Activated CD4-positive, alpha-beta T cell treated with anti-CD3 and anti-CD28 coated beads, Interleukin-2, amount 10 ng/mL, durations not matched to agents 24 days and 14 days (primary cell): ENCODE data around the gene ADARB2. TPM values are rescaled to one million over a fixed set of nuclear protein-coding genes. Genes with fewer than 3 reads are reported as not detected.

Source experiments
- DNase-seq: peaks from one replicate; pipeline ENCODE4 v3.0.0; 2022
- H3K27ac Mint-ChIP-seq: one replicate; pipeline ENCODE4 v1.8.0; 2022; ENCODE audit warnings: mild to moderate bottlenecking, mixed read lengths
- H3K27me3 Mint-ChIP-seq: one replicate; pipeline ENCODE4 v1.8.0; 2022; ENCODE audit warnings: mixed read lengths
- H3K36me3 Mint-ChIP-seq: one replicate; pipeline ENCODE4 v1.8.0; 2022; ENCODE audit warnings: low read depth, mild to moderate bottlenecking, mixed read lengths
- H3K4me1 Mint-ChIP-seq: one replicate; pipeline ENCODE4 v1.8.0; 2021; ENCODE audit warnings: mixed read lengths
- H3K4me3 Mint-ChIP-seq: one replicate; pipeline ENCODE4 v1.8.0; 2022; ENCODE audit warnings: mild to moderate bottlenecking, moderate library complexity, mixed read lengths
- H3K9me3 Mint-ChIP-seq: one replicate; pipeline ENCODE4 v1.8.0; 2021; ENCODE audit warnings: mixed read lengths
- intact Hi-C: fragments of 100-400 bp; cut with micrococcal nuclease; formaldehyde crosslinking; loops from one replicate; pipeline ENCODE4 v1.15.1; 2023
- total RNA-seq: library from RNA; stranded (reverse); gene quantifications from 2 replicates; pipeline ENCODE4 v1.2.3, GENCODE V29; 2022

Gene ADARB2
- total RNA-seq, 1 donor from 2014 or later: not detected

DNA sequence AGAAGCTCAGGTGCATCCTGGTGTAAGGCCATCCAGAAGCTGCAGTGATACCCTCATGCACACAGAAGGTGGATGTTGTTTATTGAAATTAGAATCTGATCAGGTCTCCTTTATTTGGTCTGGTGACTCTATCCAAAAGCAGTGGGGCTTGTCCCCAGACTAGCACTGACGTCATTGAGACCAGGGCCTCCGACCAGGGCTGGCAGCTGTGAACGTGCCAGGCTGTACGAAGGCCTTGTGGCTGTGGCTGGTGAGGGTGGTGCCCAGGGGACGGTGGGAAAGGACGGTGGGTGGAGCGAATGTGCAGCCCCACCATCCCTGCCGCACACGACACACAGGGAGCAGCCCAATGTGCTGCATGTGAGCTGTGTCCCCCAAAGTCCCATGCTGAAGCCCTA lies 160.0 kb downstream of the ADARB2 start:
- Mint-ChIP-seq H3K27me3 (no peaks in the 10 kb centered on the region), H3K27ac (no peak overlapping the region), H3K36me3 (no peaks in the 10 kb centered on the region), H3K9me3 (no peaks in the 10 kb centered on the region), H3K4me1 (no peaks in the 10 kb centered on the region), H3K4me3 (no peak overlapping the region)
- no peak for DNase-seq
- intact Hi-C loops: no loop called here

DNA sequence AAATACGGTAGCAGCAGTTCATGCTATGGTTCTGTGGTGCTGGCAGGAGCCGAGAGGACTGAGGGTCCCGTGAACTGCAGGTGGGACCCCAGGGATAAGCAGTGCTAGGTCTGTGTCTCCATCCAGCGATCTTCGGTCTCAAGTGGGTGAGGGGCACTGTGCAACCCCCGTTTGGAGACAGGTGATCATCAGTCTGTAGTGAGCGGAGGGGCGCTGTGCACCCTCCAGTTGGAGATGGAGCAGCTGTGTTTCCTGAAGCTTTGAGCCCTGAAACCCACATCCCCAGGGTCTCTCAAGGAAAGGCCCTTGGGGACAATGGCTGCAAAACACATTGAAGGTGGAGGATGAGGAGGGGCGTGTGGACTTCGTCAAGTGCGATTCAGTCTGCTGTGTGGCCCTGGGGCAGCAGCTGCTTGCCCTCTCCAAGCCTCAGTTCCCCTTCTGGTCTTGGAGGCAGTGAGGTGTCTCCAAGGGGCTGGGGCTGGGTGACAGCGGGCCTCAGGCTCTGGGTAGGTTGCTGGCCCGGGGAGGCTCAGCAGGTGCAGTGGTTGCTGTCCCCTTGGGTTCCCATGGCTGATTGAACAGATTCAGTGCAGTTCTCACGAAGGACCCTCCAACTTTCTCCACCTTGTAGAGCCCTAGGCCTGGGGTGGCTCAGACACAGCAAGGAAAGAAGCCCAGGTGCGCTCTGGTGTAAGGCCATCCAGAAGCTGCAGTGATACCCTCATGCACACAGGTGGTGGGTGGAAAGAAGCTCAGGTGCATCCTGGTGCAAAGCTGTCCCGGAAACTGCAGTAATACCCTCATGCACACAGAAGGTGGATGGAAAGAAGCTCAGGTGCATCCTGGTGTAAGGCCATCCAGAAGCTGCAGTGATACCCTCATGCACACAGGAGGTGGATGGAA lies 160.6 kb downstream of the ADARB2 start:
- no peaks in the 10 kb centered on the region for H3K36me3 Mint-ChIP-seq
- no peaks in the 10 kb centered on the region for H3K4me1 Mint-ChIP-seq
- no peak overlapping the region for H3K4me3 Mint-ChIP-seq
- DNase-seq: no peak
- H3K9me3 Mint-ChIP-seq: peaks cover 5% of the 10 kb centered on the region
- H3K27ac Mint-ChIP-seq: no peak overlapping the region
- no peaks in the 10 kb centered on the region for H3K27me3 Mint-ChIP-seq
- intact Hi-C loops: no loop called here

DNA sequence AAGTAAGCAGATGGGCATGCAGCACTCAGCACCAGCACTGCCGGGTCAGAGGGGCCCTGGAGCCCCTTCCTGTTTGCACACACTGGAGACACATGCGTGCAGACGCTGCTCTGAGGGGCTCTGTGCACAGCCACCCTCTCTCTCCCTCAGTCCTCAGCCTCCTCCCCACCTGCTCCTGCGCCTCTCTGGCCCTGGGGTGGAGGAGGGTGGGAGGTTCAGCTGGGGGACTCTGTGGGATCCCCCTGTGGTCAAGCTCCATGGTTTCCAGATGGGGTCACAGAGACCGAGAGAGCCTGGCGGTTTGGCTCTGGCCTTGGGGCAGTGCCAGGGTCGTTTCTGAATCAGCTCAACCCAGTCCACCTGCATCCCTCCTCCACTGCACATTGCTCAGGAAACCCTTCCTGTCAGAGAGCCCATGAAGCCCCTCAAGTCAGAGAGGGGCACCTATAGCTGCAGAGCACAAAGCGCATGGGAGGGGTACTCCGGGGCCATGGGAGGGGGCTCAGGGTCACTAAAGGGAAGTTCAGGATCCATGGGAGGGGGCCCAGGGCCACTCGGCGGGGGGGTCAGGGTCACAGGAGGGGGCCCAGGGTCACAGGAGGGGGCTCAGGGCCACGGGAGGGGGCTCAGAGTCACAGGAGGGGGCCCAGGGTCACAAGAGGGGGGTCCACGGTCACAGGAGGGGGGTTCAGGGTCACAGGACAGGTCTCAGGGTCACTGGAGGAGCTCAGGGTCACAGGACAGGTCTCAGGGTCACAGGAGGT lies 161.7 kb downstream of the ADARB2 start:
- no peak for DNase-seq
- intact Hi-C loops: no loop called here
- Mint-ChIP-seq H3K27ac (no peak overlapping the region), H3K9me3 (peaks cover 9% of the 10 kb centered on the region), H3K4me3 (no peak overlapping the region), H3K27me3 (no peaks in the 10 kb centered on the region), H3K36me3 (no peaks in the 10 kb centered on the region), H3K4me1 (no peaks in the 10 kb centered on the region)

DNA sequence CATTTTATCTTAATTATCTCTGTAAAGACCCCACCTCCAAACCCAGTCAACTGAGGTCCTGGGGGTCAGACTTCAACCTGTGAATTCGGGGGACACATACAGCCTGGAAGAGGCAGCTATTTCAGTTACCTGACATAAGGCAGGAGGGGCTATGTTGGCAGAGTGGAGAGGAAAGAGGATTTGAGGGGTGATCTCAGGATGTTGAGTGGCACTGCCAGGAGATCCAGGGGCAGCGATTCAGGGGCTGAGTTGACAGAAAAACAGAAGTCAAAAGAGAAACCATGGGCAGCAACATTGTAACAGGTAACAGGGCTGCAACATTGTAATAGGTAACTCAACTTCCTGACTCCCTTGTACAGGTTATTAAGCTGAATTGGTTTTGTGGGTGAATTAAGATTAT lies 162.6 kb downstream of the ADARB2 start:
- H3K9me3 Mint-ChIP-seq: peaks cover 9% of the 10 kb centered on the region
- no peaks in the 10 kb centered on the region for H3K36me3 Mint-ChIP-seq
- H3K27ac Mint-ChIP-seq: no peak overlapping the region
- intact Hi-C loops: no loop called here
- no peak for DNase-seq
- H3K27me3 Mint-ChIP-seq: no peaks in the 10 kb centered on the region
- no peak overlapping the region for H3K4me3 Mint-ChIP-seq
- no peaks in the 10 kb centered on the region for H3K4me1 Mint-ChIP-seq

DNA sequence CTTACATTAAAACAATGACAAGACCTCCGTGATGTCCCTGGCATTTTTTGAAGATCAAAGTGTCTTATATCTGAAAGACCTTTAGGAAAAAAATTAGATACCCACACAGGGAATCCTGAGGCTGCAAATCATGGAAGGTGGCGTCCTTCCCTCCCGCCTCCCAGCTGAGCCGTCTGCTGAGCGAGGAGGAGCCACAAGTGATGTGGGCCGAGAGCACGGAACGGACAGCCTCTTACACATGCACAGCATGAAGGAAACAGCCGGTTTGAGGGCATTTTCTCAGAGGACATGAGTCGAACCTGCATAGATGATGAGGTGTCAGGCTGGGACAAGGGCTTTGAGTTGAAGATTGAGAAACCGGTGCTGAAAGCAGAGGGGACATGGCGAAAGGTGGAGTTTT lies 163.3 kb downstream of the ADARB2 start:
- Mint-ChIP-seq H3K27me3 (no peaks in the 10 kb centered on the region), H3K9me3 (peaks cover 9% of the 10 kb centered on the region), H3K4me1 (no peaks in the 10 kb centered on the region), H3K27ac (no peak overlapping the region), H3K4me3 (no peak overlapping the region), H3K36me3 (no peaks in the 10 kb centered on the region)
- intact Hi-C loops: no loop called here
- no peak for DNase-seq

DNA sequence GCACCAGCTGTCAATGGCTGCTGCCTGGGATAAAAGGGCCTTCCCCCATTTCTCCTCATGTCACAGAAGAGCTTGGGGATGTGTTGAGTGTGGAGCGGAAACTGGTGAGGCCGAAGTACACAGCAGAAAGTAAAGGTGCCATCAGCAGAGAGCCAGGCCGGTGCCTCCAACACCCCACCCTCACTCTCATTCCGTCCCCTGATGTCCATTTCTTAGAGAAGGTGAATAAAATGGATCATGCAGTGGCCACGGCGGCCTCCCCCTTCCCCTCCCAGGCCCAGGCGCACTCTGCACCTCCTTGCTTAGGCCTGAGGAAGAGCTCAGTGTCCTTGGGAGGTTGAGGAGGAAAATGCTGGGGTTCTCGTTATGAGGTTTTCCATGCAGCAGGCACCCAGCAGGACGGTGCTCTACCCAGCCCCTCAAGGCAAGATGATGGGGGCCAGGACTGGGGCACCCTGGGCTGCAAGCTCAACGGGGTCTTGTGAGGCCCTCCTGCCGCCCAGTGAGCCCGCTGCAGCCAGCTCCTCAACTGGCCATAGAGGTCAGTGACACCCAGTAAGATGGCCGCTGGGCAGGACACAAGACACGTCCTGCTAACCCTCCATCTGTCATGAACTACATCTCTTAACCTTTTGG lies 163.9 kb downstream of the ADARB2 start:
- Mint-ChIP-seq H3K4me3 (no peak overlapping the region), H3K36me3 (no peaks in the 10 kb centered on the region), H3K4me1 (no peaks in the 10 kb centered on the region), H3K9me3 (peaks cover 9% of the 10 kb centered on the region), H3K27ac (no peak overlapping the region), H3K27me3 (no peaks in the 10 kb centered on the region)
- intact Hi-C loops: no loop called here
- DNase-seq: no peak

DNA sequence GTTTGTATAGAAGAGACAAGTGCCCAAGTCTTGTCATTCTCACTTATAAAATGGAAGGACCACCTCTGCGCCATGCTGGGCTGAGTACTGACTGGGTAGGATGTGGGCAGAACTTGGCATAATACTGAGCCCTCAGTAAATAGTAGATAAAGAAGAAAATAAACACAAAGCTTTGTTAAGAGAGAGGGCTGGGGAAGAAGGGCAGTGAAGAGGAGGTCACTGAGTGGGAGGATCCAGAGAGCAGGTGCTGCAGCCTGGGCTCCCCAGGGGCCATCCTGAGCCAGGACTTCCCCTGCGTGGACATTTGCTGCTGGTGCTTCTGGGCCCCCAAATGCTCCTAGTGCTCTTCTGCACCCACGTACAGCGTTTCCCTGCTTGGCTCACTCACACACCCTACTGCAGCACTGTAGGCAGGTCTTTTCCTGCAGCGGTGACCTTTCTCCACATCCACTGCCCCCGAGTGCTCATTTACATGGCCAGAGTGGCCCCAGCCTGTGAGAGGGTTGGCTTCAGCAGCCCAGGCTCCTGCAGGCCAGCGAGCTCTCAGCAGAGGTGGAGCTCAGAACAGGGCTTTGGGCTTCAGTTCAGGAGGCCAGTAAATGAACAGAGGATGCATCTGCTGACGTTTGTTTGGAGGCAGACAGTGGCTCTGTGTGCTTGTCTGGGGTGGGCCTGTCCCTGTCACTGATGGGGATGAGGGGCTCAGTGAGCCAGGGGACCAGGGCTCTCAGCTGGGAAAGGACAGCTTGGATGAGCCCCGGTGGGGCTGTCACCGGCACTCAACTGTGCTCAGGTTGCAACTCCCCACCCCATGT lies 164.6 kb downstream of the ADARB2 start:
- Mint-ChIP-seq H3K27me3 (no peaks in the 10 kb centered on the region), H3K9me3 (peaks cover 9% of the 10 kb centered on the region), H3K4me1 (no peaks in the 10 kb centered on the region), H3K27ac (no peak overlapping the region), H3K4me3 (no peak overlapping the region), H3K36me3 (no peaks in the 10 kb centered on the region)
- no peak for DNase-seq
- intact Hi-C loops: no loop called here

DNA sequence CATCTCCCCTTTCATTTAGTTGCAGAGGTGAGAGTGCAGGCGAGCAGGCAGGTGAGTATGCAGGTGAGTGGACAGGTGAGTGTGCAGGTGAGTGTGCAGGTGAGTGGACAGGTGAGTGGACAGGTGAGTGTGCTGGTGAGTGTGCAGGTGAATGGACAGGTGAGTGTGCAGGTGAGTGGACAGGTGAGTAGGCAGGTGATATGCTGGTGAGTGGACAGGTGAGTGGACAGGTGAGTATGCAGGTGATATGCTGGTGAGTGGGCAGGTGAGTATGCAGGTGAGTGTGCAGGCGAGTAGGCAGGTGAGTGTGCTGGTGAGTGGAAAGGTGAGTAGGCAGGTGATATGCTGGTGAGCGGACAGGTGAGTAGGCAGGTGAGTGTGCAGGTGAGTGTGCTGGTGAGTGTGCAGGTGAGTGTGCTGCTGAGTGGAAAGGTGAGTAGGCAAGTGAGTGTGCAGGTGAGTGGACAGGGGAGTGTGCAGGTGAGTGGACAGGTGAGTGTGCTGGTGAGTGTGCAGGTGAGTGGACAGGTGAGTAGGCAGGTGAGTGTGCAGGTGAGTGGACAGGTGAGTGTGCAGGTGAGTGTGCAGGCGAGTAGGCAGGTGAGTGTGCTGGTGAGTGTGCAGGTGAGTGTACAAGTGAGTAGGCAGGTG lies 165.6 kb downstream of the ADARB2 start:
- Mint-ChIP-seq H3K27ac (no peak overlapping the region), H3K36me3 (no peaks in the 10 kb centered on the region), H3K4me1 (no peaks in the 10 kb centered on the region), H3K9me3 (peaks cover 9% of the 10 kb centered on the region), H3K27me3 (no peaks in the 10 kb centered on the region), H3K4me3 (no peak overlapping the region)
- intact Hi-C loops: no loop called here
- no peak for DNase-seq

DNA sequence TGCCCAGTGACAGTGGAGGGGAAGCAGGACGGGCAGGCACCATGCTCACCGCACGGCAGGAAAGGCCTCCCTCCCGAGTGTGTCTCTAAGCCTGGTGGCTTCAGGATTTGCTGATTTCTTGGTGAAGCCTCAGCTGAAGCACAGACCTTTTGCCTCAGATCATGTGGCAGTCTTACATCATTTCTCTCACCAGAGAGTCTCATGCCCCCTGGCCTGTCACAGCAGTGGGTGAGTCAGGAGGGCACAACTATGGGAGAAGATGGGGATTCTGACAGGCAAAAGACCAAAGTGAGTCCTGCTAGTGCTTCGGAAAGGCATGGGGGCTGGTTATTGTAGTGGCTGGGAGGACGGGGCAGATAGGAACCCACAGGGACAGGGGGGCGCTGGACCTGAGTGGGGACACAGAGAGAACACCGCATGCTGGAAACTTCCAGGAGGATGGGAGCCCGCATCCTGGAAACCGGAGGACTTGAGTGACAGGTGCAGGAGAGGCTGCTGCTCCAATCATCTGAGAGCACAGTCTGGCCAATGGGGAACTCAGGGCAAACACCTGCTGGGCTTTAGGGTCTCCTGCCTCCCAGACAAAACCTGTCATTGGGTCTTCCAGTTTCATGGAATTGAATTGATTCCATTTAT lies 166.8 kb downstream of the ADARB2 start:
- no peak overlapping the region for H3K4me3 Mint-ChIP-seq
- H3K27me3 Mint-ChIP-seq: no peaks in the 10 kb centered on the region
- peaks cover 9% of the 10 kb centered on the region for H3K9me3 Mint-ChIP-seq
- intact Hi-C loops: no loop called here
- H3K27ac Mint-ChIP-seq: no peak overlapping the region
- no peaks in the 10 kb centered on the region for H3K36me3 Mint-ChIP-seq
- H3K4me1 Mint-ChIP-seq: no peaks in the 10 kb centered on the region
- no peak for DNase-seq

DNA sequence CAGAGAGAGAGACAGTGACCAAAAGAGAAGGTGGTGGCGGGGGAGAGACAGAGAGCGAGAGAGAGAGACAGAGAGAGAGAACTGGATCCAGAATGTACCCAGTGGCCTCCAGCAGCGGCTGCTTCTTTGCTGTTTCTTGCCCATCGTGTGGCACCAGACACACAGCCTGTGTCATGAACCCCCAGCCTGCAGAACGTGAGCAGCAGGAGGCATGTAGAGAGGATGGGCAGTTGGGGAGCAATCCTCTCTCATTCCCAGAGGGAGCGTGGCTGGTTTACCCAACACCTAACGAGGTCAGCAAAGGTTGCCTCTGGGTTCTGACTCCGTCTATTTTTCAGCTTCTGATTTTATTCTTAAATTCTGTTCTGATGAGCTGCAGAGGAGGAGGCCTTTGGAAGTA lies 168.1 kb downstream of the ADARB2 start:
- intact Hi-C loops: no loop called here
- Mint-ChIP-seq H3K9me3 (peaks cover 9% of the 10 kb centered on the region), H3K27me3 (no peaks in the 10 kb centered on the region), H3K4me3 (no peak overlapping the region), H3K4me1 (no peaks in the 10 kb centered on the region), H3K36me3 (no peaks in the 10 kb centered on the region), H3K27ac (no peak overlapping the region)
- no peak for DNase-seq

DNA sequence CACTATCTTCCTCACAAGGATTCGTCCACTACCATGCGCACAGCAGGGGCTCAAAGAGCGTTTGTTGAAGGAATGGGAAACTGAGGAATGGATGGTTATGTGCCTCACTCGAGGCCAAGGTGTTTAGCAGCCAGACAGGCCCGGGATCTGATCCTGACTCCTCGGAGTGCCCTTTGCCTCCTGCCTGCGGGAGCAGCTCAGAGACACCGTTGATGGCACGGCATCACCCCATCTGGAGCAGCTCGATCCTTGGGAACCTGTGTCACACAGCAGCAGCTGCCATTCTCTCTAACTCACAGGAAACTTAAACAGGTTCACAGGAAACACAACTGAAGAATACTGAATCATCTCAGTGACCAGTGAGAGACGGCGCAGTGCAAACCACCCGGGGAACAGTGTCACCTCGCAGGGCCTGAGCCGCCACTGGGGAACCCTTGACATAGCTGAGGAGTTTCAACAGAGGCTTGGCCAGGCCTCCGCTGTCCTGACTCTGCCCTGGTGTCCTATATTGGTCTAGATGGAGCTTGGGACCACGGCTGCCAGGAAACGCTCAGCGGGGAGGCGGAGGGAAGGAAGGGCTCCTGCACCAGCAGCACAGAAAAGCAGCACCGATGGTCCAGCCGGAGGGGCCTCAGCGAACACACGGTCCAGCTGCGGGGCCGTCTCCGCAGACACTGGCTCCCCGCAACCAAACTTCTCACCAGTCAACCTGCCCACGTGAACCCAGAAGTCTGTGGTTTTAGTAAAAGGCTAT lies 169.4 kb downstream of the ADARB2 start:
- Mint-ChIP-seq H3K27me3 (no peaks in the 10 kb centered on the region), H3K4me3 (no peak overlapping the region), H3K27ac (no peak overlapping the region), H3K9me3 (peaks cover 9% of the 10 kb centered on the region), H3K4me1 (no peaks in the 10 kb centered on the region), H3K36me3 (no peaks in the 10 kb centered on the region)
- intact Hi-C loops: no loop called here
- no peak for DNase-seq

DNA sequence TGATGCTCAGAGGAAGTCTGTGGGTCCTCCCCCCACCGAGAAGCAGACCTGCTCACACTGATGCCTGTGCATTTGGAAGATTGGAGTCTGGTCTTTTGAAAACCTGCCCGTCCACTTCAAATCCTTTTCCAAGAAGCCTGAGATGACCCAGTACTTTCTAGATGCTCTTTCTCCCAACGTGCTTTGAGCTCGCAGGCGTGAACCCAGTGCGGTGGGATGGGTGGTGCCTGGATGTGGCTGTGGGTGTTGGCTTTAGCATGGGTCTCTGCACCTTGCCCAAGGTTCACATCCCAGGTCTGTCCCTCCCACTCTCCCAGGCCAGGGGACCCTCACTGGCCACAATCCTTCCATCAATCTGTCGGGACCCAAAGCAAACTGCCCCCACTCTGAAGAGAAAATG lies 170.2 kb downstream of the ADARB2 start:
- H3K4me3 Mint-ChIP-seq: no peak overlapping the region
- no peak overlapping the region for H3K27ac Mint-ChIP-seq
- no peaks in the 10 kb centered on the region for H3K36me3 Mint-ChIP-seq
- no peak for DNase-seq
- intact Hi-C loops: no loop called here
- H3K4me1 Mint-ChIP-seq: no peaks in the 10 kb centered on the region
- no peaks in the 10 kb centered on the region for H3K27me3 Mint-ChIP-seq
- H3K9me3 Mint-ChIP-seq: peaks cover 8% of the 10 kb centered on the region
